Mucosa of descending colon (tissue), 3 donors: ENCODE results near the gene SYT2. TPM values are rescaled to one million over a fixed set of nuclear protein-coding genes. Genes with fewer than 3 reads are reported as not detected.
A peak's percentile ranks its signal among the peaks of the same experiment; 100 is the strongest.
"Not testable (repeated sequence)": the region's sequence is repeated elsewhere in the genome, so short reads cannot be mapped to it uniquely, and the experiment has no call there.

ENCODE experiments used
- ATAC-seq: fragments of 200-7000 bp; cut with Tn5 transposase; one replicate; pipeline ENCODE4 v1.9.1; 2020; ENCODE audit warnings: mild to moderate bottlenecking, moderate library complexity
- DNase-seq, 3 donors: peaks; one replicate each; pipeline ENCODE4 v3.0.0-alpha.2; 2020
- H3K36me3 ChIP-seq: fragments of 200-600 bp; one replicate; pipeline ENCODE4 v1.8.0; 2021; ENCODE audit warnings: low read depth, mild to moderate bottlenecking
- H3K4me1 ChIP-seq: fragments of 200-600 bp; one replicate; pipeline ENCODE4 v1.8.0; 2021; ENCODE audit warnings: low read depth, mild to moderate bottlenecking
- H3K4me3 ChIP-seq: fragments of 200-600 bp; one replicate; pipeline ENCODE4 v1.8.0; 2021; ENCODE audit warnings: mild to moderate bottlenecking
- H3K9me3 ChIP-seq: fragments of 200-600 bp; one replicate; pipeline ENCODE4 v1.8.0; 2021; ENCODE audit warnings: mild to moderate bottlenecking
- CTCF ChIP-seq: fragments of 200-600 bp; IDR thresholded peaks from one replicate; pipeline ENCODE4 v1.8.0; 2022; ENCODE audit warnings: antibody characterized with exemption, mild to moderate bottlenecking
- intact Hi-C, 2 donors: fragments of 100-400 bp; cut with DNase I in 1 of 2; cut with micrococcal nuclease in 1 of 2; formaldehyde crosslinking; loops; one replicate each; pipeline versions ENCODE4 v1.11.0 to v1.11.1; 2022; cut with DNase I, micrococcal nuclease
- total RNA-seq, 3 donors: library from RNA; stranded (reverse); fragmentation: NEBNext Ultra II Directional in 2 of 3; extraction: Animal tissue kit (Norgen Biotek cat#: 25700) in 2 of 3; gene quantifications; one replicate each; pipeline versions ENCODE4 v1.2.1 to v1.2.4, GENCODE V29; 2021 to 2023
- donor health status: DM: no; HTN: no; CAD: no; lungs with moderate emphysema.
- donor health status: DM: no; HTN: no; CAD: no.
- donor health status: DM: no; HTN: yes; CAD: no.

The SYT2 gene
- total RNA-seq, 3 donors from 2014 or later: 0.16 to 0.43 TPM; not detected in 1

GRCh38 chr1:202631076-202631923 is 79.0 kb downstream of the SYT2 start:
- H3K9me3 ChIP-seq: no peaks in the 10 kb centered on the region
- DNase-seq (peak in 1 of 3 donors; percentile 5), ATAC-seq (no peak)
- no peaks in the 10 kb centered on the region for H3K4me1 ChIP-seq
- TF ChIP-seq CTCF: no peak
- H3K36me3 ChIP-seq: no peaks in the 10 kb centered on the region
- intact Hi-C loops: no loop called here
- no peak overlapping the region for H3K4me3 ChIP-seq

GRCh38 chr1:202630541-202630940 is 79.7 kb downstream of the SYT2 start:
- no peak for TF ChIP-seq CTCF
- no peak overlapping the region for H3K4me3 ChIP-seq
- intact Hi-C loops: no loop called here
- no peaks in the 10 kb centered on the region for H3K9me3 ChIP-seq
- DNase-seq: no peak
- H3K36me3 ChIP-seq: no peaks in the 10 kb centered on the region
- H3K4me1 ChIP-seq: peaks cover 2% of the 10 kb centered on the region
- no peak for ATAC-seq

- H3K4me3 ChIP-seq, H3K9me3 ChIP-seq, H3K36me3 ChIP-seq, H3K4me1 ChIP-seq, DNase-seq, ATAC-seq, intact Hi-C loops: not testable (repeated sequence)
Measured at GRCh38 chr1:202630096-202630495, 80.2 kb downstream of the SYT2 start.

- H3K4me1 ChIP-seq, intact Hi-C loops, H3K36me3 ChIP-seq, H3K9me3 ChIP-seq, H3K4me3 ChIP-seq: not testable (repeated sequence)
- DNase-seq (peak in 1 of 3 donors; percentile 23), ATAC-seq (peak; percentile 61)
Measured at GRCh38 chr1:202629257-202629811, 80.9 kb downstream of the SYT2 start.

GRCh38 chr1:202628646-202629215 is 81.5 kb downstream of the SYT2 start:
- TF ChIP-seq CTCF: no peak
- Histone ChIP-seq H3K4me3 (no peak overlapping the region), H3K4me1 (peaks cover 5% of the 10 kb centered on the region), H3K36me3 (no peaks in the 10 kb centered on the region), H3K9me3 (no peaks in the 10 kb centered on the region)
- intact Hi-C loops: no loop called here
- DNase-seq: no peak
- ATAC-seq: no peak

- TF ChIP-seq CTCF: no peak
- no peak for DNase-seq
- intact Hi-C loops: no loop called here
- Histone ChIP-seq H3K4me3 (no peak overlapping the region), H3K9me3 (no peaks in the 10 kb centered on the region), H3K36me3 (no peaks in the 10 kb centered on the region), H3K4me1 (peaks cover 5% of the 10 kb centered on the region)
- no peak for ATAC-seq
Measured at GRCh38 chr1:202627841-202628565, 82.3 kb downstream of the SYT2 start.

- H3K36me3 ChIP-seq: not testable (repeated sequence)
Measured at GRCh38 chr1:202627036-202627435, 83.2 kb downstream of the SYT2 start.

More at GRCh38 chr1:202627036-202627435, 83.2 kb downstream of the SYT2 start:
- H3K4me3 ChIP-seq, ATAC-seq, H3K9me3 ChIP-seq, DNase-seq, intact Hi-C loops, H3K4me1 ChIP-seq: not testable (repeated sequence)
